Measurements from ENCODE around the gene ZNF813. TPM values are rescaled to one million over a fixed set of nuclear protein-coding genes. Genes with fewer than 3 reads are reported as not detected.

The ZNF813 gene
- total RNA-seq, 1 experiment from 2014 or later: not detected

DNA sequence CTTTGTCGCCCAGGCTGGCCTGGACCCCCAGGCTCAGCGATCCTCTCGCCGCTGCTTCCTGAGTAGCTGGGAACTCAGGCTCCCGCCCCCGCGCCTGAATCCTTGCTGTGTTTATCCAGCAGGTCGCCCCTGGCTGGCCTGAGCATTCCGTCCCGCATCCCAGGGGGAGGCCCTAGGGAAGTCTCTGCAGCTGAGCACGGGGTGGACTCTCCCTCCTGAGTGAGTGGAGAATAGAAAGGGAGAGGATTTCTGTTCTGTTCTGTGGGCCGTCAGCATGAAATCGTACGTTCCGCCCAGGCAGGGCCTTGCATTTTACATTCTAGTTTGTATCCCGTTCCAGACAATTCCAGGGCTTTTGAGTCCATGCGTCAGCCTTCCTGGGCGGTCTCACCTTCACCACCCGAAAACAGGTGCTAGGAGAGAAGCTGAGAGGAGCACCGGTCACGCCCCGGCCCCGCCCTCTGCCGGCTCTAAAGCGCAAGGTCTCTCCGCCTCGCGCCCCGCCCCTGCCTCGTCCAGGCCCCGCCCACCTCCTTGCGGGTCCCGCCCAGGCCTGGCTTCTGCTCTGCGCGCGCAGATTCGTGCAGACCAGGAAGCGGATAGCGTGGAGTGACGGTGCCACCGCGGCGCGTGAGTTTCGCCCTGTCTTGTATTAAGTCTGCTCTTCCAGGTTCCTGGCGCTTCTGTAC, 36.0 kb upstream of the ZNF813 start, which contains the start of gene ZNF761:
Gene ZNF761, plus strand, starts transcription at position 586 of the 689 bp plus-strand sequence. CDS start 15,285 bp downstream, outside the sequence.
- peak within 1 kb of the TSS; percentile 74 to 86 for H3K4me3 ChIP-seq (replicated peaks in 1 of 2; ENCODE audit: low read depth in 1 of 2, low read length in 2 of 2)
- ChIA-PET RAD21 (ENCODE audit: low non-redundant PET in 1 of 2, low total read pairs in 2 of 2, uncharacterized antibody in 2 of 2, unreplicated experiment in 2 of 2) (no interaction called here), POLR2A (no interaction called here), CTCF (no interaction called here)
- peak; percentile 84 for DNase-seq (ENCODE audit: low read depth, low spot score)
- no peak for TF ChIP-seq JUND (IDR thresholded peaks at IDR 0.05)
- no peak for TF ChIP-seq EZH2phosphoT487 (IDR thresholded peaks at IDR 0.05; ENCODE audit: borderline replicate concordance)
- TF ChIP-seq ZFX (IDR thresholded peaks at IDR 0.05): no peak
- peak; percentile 78 for TF ChIP-seq ELF1 (IDR thresholded peaks at IDR 0.05; ENCODE audit: borderline replicate concordance, low read depth)
- TF ChIP-seq, protein P1, sequence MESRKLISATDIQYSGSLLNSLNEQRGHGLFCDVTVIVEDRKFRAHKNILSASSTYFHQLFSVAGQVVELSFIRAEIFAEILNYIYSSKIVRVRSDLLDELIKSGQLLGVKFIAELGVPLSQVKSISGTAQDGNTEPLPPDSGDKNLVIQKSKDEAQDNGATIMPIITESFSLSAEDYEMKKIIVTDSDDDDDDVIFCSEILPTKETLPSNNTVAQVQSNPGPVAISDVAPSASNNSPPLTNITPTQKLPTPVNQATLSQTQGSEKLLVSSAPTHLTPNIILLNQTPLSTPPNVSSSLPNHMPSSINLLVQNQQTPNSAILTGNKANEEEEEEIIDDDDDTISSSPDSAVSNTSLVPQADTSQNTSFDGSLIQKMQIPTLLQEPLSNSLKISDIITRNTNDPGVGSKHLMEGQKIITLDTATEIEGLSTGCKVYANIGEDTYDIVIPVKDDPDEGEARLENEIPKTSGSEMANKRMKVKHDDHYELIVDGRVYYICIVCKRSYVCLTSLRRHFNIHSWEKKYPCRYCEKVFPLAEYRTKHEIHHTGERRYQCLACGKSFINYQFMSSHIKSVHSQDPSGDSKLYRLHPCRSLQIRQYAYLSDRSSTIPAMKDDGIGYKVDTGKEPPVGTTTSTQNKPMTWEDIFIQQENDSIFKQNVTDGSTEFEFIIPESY (IDR thresholded peaks at IDR 0.05; ENCODE audit: extremely low read depth, insufficient replicate concordance, low read length): no peak
- no peak for TF ChIP-seq CBX3 (IDR thresholded peaks at IDR 0.05; ENCODE audit: low read depth)
- TF ChIP-seq TCF7L2 (IDR thresholded peaks at IDR 0.05; ENCODE audit: borderline replicate concordance, extremely low read depth, insufficient read depth, insufficient read length): no peak
- TF ChIP-seq POLR2A (IDR thresholded peaks at IDR 0.05; ENCODE audit: borderline replicate concordance, extremely low read depth, insufficient read depth, insufficient read length): peak; percentile 34
- TF ChIP-seq, protein P2, sequence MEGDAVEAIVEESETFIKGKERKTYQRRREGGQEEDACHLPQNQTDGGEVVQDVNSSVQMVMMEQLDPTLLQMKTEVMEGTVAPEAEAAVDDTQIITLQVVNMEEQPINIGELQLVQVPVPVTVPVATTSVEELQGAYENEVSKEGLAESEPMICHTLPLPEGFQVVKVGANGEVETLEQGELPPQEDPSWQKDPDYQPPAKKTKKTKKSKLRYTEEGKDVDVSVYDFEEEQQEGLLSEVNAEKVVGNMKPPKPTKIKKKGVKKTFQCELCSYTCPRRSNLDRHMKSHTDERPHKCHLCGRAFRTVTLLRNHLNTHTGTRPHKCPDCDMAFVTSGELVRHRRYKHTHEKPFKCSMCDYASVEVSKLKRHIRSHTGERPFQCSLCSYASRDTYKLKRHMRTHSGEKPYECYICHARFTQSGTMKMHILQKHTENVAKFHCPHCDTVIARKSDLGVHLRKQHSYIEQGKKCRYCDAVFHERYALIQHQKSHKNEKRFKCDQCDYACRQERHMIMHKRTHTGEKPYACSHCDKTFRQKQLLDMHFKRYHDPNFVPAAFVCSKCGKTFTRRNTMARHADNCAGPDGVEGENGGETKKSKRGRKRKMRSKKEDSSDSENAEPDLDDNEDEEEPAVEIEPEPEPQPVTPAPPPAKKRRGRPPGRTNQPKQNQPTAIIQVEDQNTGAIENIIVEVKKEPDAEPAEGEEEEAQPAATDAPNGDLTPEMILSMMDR (IDR thresholded peaks at IDR 0.05 in 2 of 3, conservative IDR thresholded peaks at IDR 0.05 in 1 of 3; ENCODE audit: borderline replicate concordance in 1 of 3, insufficient read depth in 1 of 3, low read depth in 2 of 3, low read length in 2 of 3): peak in 1 of 3 experiments; percentile 33; a peak in 3 of 6 replicates
- TF ChIP-seq SP1 (IDR thresholded peaks at IDR 0.05; ENCODE audit: low read depth): peak; percentile 34; the same call in 1 of the 2 replicates
- peak; percentile 87 for TF ChIP-seq POLR2AphosphoS5 (IDR thresholded peaks at IDR 0.05; ENCODE audit: low read depth, low read length)
- TF ChIP-seq, protein P3, sequence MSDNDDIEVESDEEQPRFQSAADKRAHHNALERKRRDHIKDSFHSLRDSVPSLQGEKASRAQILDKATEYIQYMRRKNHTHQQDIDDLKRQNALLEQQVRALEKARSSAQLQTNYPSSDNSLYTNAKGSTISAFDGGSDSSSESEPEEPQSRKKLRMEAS (IDR thresholded peaks at IDR 0.05): peak; percentile 53; the same call in 1 of the 2 replicates
- TF ChIP-seq ZNF274 (IDR thresholded peaks at IDR 0.05; ENCODE audit: low read depth, low read length): no peak
- no peak for TF ChIP-seq FOSL1 (IDR thresholded peaks at IDR 0.05; ENCODE audit: low read depth)
- TF ChIP-seq, protein P4, sequence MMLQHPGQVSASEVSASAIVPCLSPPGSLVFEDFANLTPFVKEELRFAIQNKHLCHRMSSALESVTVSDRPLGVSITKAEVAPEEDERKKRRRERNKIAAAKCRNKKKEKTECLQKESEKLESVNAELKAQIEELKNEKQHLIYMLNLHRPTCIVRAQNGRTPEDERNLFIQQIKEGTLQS (IDR thresholded peaks at IDR 0.05): no peak
- TF ChIP-seq EGR1 (IDR thresholded peaks at IDR 0.05; ENCODE audit: low read depth): 0 out of 2 replicates have a peak, but pooled peaks have one; percentile 30
- H3K79me2 ChIP-seq (ENCODE audit: insufficient read depth, low read length): peaks cover 21% of the 10 kb centered on the region
- peak within 1 kb of the TSS; percentile 88 for H3K4me2 ChIP-seq (ENCODE audit: low read length)
- H3K9ac ChIP-seq (ENCODE audit: low read length): peak within 1 kb of the TSS; percentile 82
- no peaks in the 10 kb centered on the region for H3K27me3 ChIP-seq (ENCODE audit: insufficient read depth, low read length)
- no TSS peak for BruUV-seq (replicated peaks)
- H2AFZ ChIP-seq (ENCODE audit: low read depth, low read length, poor library complexity, severe bottlenecking): no peak within 1 kb of the TSS
- intact Hi-C loops (cut with micrococcal nuclease): no loop called here
- peaks cover 5 to 28% of the 10 kb centered on the region in 2 experiments; a peak in 3 of 4 replicates for H3K36me3 ChIP-seq (ENCODE audit: control insufficient read depth in 1 of 2, insufficient read depth in 2 of 2, low read length in 2 of 2)
- peaks cover 0 to 5% of the 10 kb centered on the region in 2 experiments; a peak in 3 of 4 replicates for H3K4me1 ChIP-seq (ENCODE audit: control insufficient read depth in 1 of 2, insufficient read depth in 2 of 2, low read length in 2 of 2)
- no peaks in the 10 kb centered on the region; a peak in 1 of 4 replicates for H3K9me3 ChIP-seq (ENCODE audit: control insufficient read depth in 1 of 2, insufficient read depth in 1 of 2, low read depth in 1 of 2, low read length in 2 of 2)
- H3K9me2 ChIP-seq (ENCODE audit: insufficient read depth): no peaks in the 10 kb centered on the region
- ATAC-seq: peak; percentile 99
- H4K20me1 ChIP-seq (ENCODE audit: insufficient read depth): no peaks in the 10 kb centered on the region
- peak within 1 kb of the TSS; percentile 74 for H3K27ac ChIP-seq (ENCODE audit: low read depth, low read length)
